HepG2 (cell line): Measurements from ENCODE around the gene ZMIZ1. TPM values are rescaled to one million over a fixed set of nuclear protein-coding genes. Genes with fewer than 3 reads are reported as not detected.
A peak's percentile ranks its signal among the peaks of the same experiment; 100 is the strongest.

Experiments
- IRF9 ChIP-seq: sonication (generic); formaldehyde crosslinking; IDR thresholded peaks from 2 replicates; pipeline ENCODE4 v1.8.0; 2022; ENCODE audit warnings: missing genetic modification reagents, mild to moderate bottlenecking, borderline replicate concordance
- JDP2 ChIP-seq: sonication (generic); formaldehyde crosslinking; IDR thresholded peaks from 2 replicates; pipeline ENCODE4 v1.8.1; 2022; ENCODE audit warnings: missing genetic modification reagents, borderline replicate concordance
- MTA3 ChIP-seq: sonication (generic); formaldehyde crosslinking; IDR thresholded peaks from 2 replicates; pipeline ENCODE4 v1.4.0; 2020; ENCODE audit warnings: missing genetic modification reagents
- PAXIP1 ChIP-seq: sonication (generic); formaldehyde crosslinking; conservative IDR thresholded peaks from 2 replicates; pipeline ENCODE4 v1.4.0; 2020; ENCODE audit warnings: mild to moderate bottlenecking, missing genetic modification reagents, moderate library complexity
- SAP130 ChIP-seq: IDR thresholded peaks from 2 replicates; pipeline ENCODE4 v1.6.1; 2016; ENCODE audit warnings: low read depth
- TAF1 ChIP-seq: sonication (generic); formaldehyde crosslinking; IDR thresholded peaks from 2 replicates; pipeline ENCODE4 v1.4.0; 2020; ENCODE audit warnings: missing genetic modification reagents
- TRAFD1 ChIP-seq: sonication (generic); formaldehyde crosslinking; IDR thresholded peaks from 2 replicates; pipeline ENCODE4 v1.5.1; 2020; ENCODE audit warnings: missing genetic modification reagents, mild to moderate bottlenecking, borderline replicate concordance
- ZFP36 ChIP-seq: fragments of 150-350 bp; IDR thresholded peaks from 2 replicates; pipeline ENCODE4 v1.6.1; 2018; ENCODE audit warnings: borderline replicate concordance, low read length, low read depth; ENCODE audit not compliant: partially characterized antibody
- ZFX ChIP-seq: sonication (generic); formaldehyde crosslinking; IDR thresholded peaks from 2 replicates; pipeline ENCODE4 v1.4.0; 2020; ENCODE audit warnings: mild to moderate bottlenecking, low read depth, missing genetic modification reagents, moderate library complexity
- ZKSCAN1 ChIP-seq: fragments of 150-350 bp; IDR thresholded peaks from 2 replicates; pipeline ENCODE4 v1.6.1; 2014; ENCODE audit warnings: low read length
- ZNF230 ChIP-seq: sonication (generic); formaldehyde crosslinking; IDR thresholded peaks from 2 replicates; pipeline ENCODE4 v1.4.0; 2020; ENCODE audit warnings: mild to moderate bottlenecking, missing genetic modification reagents
- ZNF564 ChIP-seq: sonication (generic); formaldehyde crosslinking; IDR thresholded peaks from 2 replicates; pipeline ENCODE4 v1.8.1; 2023; ENCODE audit warnings: mild to moderate bottlenecking, missing genetic modification reagents
- ZNF687 ChIP-seq: sonication (generic); formaldehyde crosslinking; IDR thresholded peaks from 2 replicates; pipeline ENCODE4 v1.5.1; 2020; ENCODE audit warnings: mild to moderate bottlenecking, missing genetic modification reagents, moderate library complexity
- ZNF713 ChIP-seq: sonication (generic); formaldehyde crosslinking; IDR thresholded peaks from 2 replicates; pipeline ENCODE4 v1.4.0; 2020; ENCODE audit warnings: mild to moderate bottlenecking, missing genetic modification reagents
- ZNF747 ChIP-seq: sonication (generic); formaldehyde crosslinking; IDR thresholded peaks from 2 replicates; pipeline ENCODE4 v1.8.1; 2023; ENCODE audit warnings: missing genetic modification reagents, mild to moderate bottlenecking, borderline replicate concordance
- polyA plus RNA-seq, 8 experiments: library from polyadenylated mRNA; depleted of rRNA in 3 of 8; stranded (reverse) in 7 of 8; unstranded in 1 of 8; fragments of >200 nt; fragmentation: Illumina TruSeq in 4 of 8; extraction: Trizol in 4 of 8; gene quantifications; 2 replicates each; pipeline versions ENCODE4 v1.2.1 to v1.2.3, GENCODE V29; 2011 to 2016; ENCODE audit warnings: low read depth in 4 of 8, missing spikeins in 1 of 8, mixed read lengths in 1 of 8; ENCODE audit not compliant: insufficient read depth in 1 of 8
- total RNA-seq, 5 experiments: library from RNA; depleted of rRNA; stranded (reverse); fragments of >200 nt; fragmentation: Illumina TruSeq; extraction: Trizol; gene quantifications; 2 replicates each; pipeline ENCODE4 v1.2.3, GENCODE V29; 2016; ENCODE audit warnings: low read depth in 1 of 5
- TF ChIP-seq, protein P1 (sequence below): sonication (generic); formaldehyde crosslinking; IDR thresholded peaks from 2 replicates; pipeline ENCODE4 v1.8.0; 2023; ENCODE audit warnings: mild to moderate bottlenecking, missing genetic modification reagents
- TF ChIP-seq, protein P2 (sequence below): sonication (generic); formaldehyde crosslinking; IDR thresholded peaks from 2 replicates; pipeline ENCODE4 v1.4.0; 2020; ENCODE audit warnings: missing genetic modification reagents, mild to moderate bottlenecking, borderline replicate concordance

Gene ZMIZ1
- total and polyA plus RNA-seq, 2 of the 13 experiments (the other 11 are each of a cell fraction or from before 2014, with no cell fraction given) = 5.3 to 10.2 TPM

DNA sequence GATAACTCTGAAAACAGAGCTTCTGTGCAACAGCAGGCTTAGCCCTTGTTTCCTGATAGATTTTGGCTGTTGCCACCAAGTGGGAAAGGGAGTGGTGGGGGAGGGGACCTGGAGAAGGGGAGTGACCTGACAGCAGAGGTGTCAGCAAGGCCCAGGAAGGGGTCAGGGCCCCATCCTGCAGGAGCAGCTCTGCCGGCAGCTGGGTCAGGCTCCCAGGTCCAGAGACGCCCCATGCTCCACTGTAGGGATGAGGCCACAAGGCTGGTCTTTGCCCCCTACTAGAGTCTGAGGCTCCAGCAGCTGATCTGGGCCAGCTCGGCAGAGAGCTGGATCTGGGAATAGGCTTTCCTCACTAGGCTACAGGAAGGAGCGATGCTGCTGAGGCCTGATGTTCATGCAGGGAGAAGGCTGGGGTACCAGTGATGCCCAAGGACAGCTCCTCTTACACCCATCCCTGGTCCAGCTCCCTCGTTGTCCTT lies 44.0 kb upstream of the ZMIZ1 start (continued):
- TF ChIP-seq IRF9 (CRISPR knock-in tag) (no peak), JDP2 (CRISPR knock-in tag) (no peak), ZNF713 (CRISPR knock-in tag) (no peak), ZKSCAN1 (no peak), TAF1 (no peak), MTA3 (CRISPR knock-in tag) (no peak), SAP130 (CRISPR knock-in tag) (0 out of 2 replicates have a peak, but pooled peaks have one; percentile 32), ZNF230 (CRISPR knock-in tag) (no peak), ZNF747 (CRISPR knock-in tag) (no peak), ZFX (CRISPR knock-in tag) (peak; percentile 76), ZFP36 (no peak), ZNF687 (CRISPR knock-in tag) (peak; percentile 58; the same call in 1 of the 2 replicates), PAXIP1 (CRISPR knock-in tag) (peak; percentile 34; the same call in 1 of the 2 replicates), TRAFD1 (CRISPR knock-in tag) (no peak), ZNF564 (CRISPR knock-in tag) (no peak)
- TF ChIP-seq, protein P1, sequence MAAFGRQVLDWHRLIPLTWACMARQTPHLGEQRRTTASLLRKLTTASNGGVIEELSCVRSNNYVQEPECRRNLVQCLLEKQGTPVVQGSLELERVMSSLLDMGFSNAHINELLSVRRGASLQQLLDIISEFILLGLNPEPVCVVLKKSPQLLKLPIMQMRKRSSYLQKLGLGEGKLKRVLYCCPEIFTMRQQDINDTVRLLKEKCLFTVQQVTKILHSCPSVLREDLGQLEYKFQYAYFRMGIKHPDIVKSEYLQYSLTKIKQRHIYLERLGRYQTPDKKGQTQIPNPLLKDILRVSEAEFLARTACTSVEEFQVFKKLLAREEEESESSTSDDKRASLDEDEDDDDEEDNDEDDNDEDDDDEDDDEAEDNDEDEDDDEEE (CRISPR knock-in tag) = no peak
- TF ChIP-seq, protein P2, sequence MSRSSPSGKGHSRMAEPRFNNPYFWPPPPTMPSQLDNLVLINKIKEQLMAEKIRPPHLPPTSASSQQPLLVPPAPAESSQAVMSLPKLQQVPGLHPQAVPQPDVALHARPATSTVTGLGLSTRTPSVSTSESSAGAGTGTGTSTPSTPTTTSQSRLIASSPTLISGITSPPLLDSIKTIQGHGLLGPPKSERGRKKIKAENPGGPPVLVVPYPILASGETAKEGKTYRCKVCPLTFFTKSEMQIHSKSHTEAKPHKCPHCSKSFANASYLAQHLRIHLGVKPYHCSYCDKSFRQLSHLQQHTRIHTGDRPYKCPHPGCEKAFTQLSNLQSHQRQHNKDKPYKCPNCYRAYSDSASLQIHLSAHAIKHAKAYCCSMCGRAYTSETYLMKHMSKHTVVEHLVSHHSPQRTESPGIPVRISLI = no peak
